Activated CD4-positive, alpha-beta T cell treated with anti-CD3 and anti-CD28 coated beads for 48 hours (primary cell): ENCODE measurements around the gene GNAQ.
"Not testable (repeated sequence)": the region's sequence is repeated elsewhere in the genome, so short reads cannot be mapped to it uniquely, and the experiment has no call there.

Experiments used
- DNase-seq: peaks from one replicate; pipeline ENCODE4 v3.0.0-alpha.2; 2020

The GNAQ gene

GRCh38 chr9:77866878-77867277 lies 164.7 kb downstream of the GNAQ start:
- DNase-seq = no peak

- no peak for DNase-seq
Observed at GRCh38 chr9:77865385-77866047, 166.1 kb downstream of the GNAQ start.

- no peak for DNase-seq
Observed at GRCh38 chr9:77864211-77864889, 167.3 kb downstream of the GNAQ start.

GRCh38 chr9:77863638-77864037 lies 168.0 kb downstream of the GNAQ start:
- DNase-seq = not testable (repeated sequence)

GRCh38 chr9:77860953-77861352 lies 170.7 kb downstream of the GNAQ start:
- not testable (repeated sequence) for DNase-seq

- DNase-seq = no peak
Observed at GRCh38 chr9:77857513-77858259, 173.9 kb downstream of the GNAQ start.

- no peak for DNase-seq
Observed at GRCh38 chr9:77856615-77857014, 175.0 kb downstream of the GNAQ start.

GRCh38 chr9:77854916-77855311 lies 176.7 kb downstream of the GNAQ start:
- DNase-seq = no peak

GRCh38 chr9:77854258-77854915 lies 177.2 kb downstream of the GNAQ start:
- DNase-seq = no peak

GRCh38 chr9:77853716-77854115 lies 177.9 kb downstream of the GNAQ start:
- no peak for DNase-seq

GRCh38 chr9:77851882-77852595 lies 179.6 kb downstream of the GNAQ start:
- no peak for DNase-seq

- no peak for DNase-seq
Observed at GRCh38 chr9:77848897-77849296, 182.7 kb downstream of the GNAQ start.

- no peak for DNase-seq
Observed at GRCh38 chr9:77848404-77848803, 183.2 kb downstream of the GNAQ start.

- no peak for DNase-seq
Observed at GRCh38 chr9:77847626-77848025, 184.0 kb downstream of the GNAQ start.

- no peak for DNase-seq
Observed at GRCh38 chr9:77847059-77847499, 184.5 kb downstream of the GNAQ start.

GRCh38 chr9:77844415-77844814 lies 187.2 kb downstream of the GNAQ start:
- no peak for DNase-seq

GRCh38 chr9:77843871-77844155 lies 187.8 kb downstream of the GNAQ start:
- DNase-seq = no peak

GRCh38 chr9:77843076-77843870 lies 188.3 kb downstream of the GNAQ start:
- DNase-seq = no peak

GRCh38 chr9:77841739-77842386 lies 189.7 kb downstream of the GNAQ start:
- DNase-seq = peak; percentile 9

GRCh38 chr9:77839459-77840140 lies 192.0 kb downstream of the GNAQ start:
- no peak for DNase-seq

GRCh38 chr9:77838986-77839385 lies 192.6 kb downstream of the GNAQ start:
- DNase-seq = no peak
